ENCODE results near the gene KIT.

Gene KIT

GRCh38 chr4:54657551-54658251 is at the start of gene KIT:
TSS of gene KIT (plus strand) at chr4:54657957. CDS start at chr4:54658015, 58 bp downstream.
- TF ChIP-seq CTCF (IDR thresholded peaks at IDR 0.05; ENCODE audit: low read depth, low read length, missing control alignments) = no peak
- DNase-seq = peak; percentile 48
- in situ Hi-C loops (cut with HindIII; ENCODE audit: low pct_ligation_motif_present, low sequenced_read_pairs) = no loop called here
- Histone ChIP-seq H3K27ac (peak within 1 kb of the TSS; percentile 43), H3K36me3 (replicated peaks) (no peaks in the 10 kb centered on the region), H3K4me3 (ENCODE audit: low read depth, low read length) (peak within 1 kb of the TSS; percentile 70), H3K27me3 (replicated peaks) (no peaks in the 10 kb centered on the region)

- in situ Hi-C loops (cut with HindIII; ENCODE audit: low pct_ligation_motif_present, low sequenced_read_pairs) = no loop called here
- TF ChIP-seq CTCF (IDR thresholded peaks at IDR 0.05; ENCODE audit: low read depth, low read length, missing control alignments) = no peak
- no peak overlapping the region for H3K27ac ChIP-seq
- no peaks in the 10 kb centered on the region for H3K27me3 ChIP-seq (replicated peaks)
- no peak for DNase-seq
- H3K4me3 ChIP-seq (ENCODE audit: low read depth, low read length) = no peak overlapping the region
- H3K36me3 ChIP-seq (replicated peaks) = no peaks in the 10 kb centered on the region
Observed at GRCh38 chr4:54609310-54609709, 48.4 kb upstream of the KIT start.

GRCh38 chr4:54614149-54614548 is 43.6 kb upstream of the KIT start:
- Histone ChIP-seq H3K27ac (no peak overlapping the region), H3K27me3 (replicated peaks) (no peaks in the 10 kb centered on the region), H3K36me3 (replicated peaks) (no peaks in the 10 kb centered on the region), H3K4me3 (ENCODE audit: low read depth, low read length) (no peak overlapping the region)
- DNase-seq = no peak
- in situ Hi-C loops (cut with HindIII; ENCODE audit: low pct_ligation_motif_present, low sequenced_read_pairs) = no loop called here
- TF ChIP-seq CTCF (IDR thresholded peaks at IDR 0.05; ENCODE audit: low read depth, low read length, missing control alignments) = no peak

- in situ Hi-C loops (cut with HindIII; ENCODE audit: low pct_ligation_motif_present, low sequenced_read_pairs) = no loop called here
- Histone ChIP-seq H3K27me3 (replicated peaks) (no peaks in the 10 kb centered on the region), H3K36me3 (replicated peaks) (no peaks in the 10 kb centered on the region), H3K27ac (no peak overlapping the region), H3K4me3 (ENCODE audit: low read depth, low read length) (no peak overlapping the region)
- TF ChIP-seq CTCF (IDR thresholded peaks at IDR 0.05; ENCODE audit: low read depth, low read length, missing control alignments) = no peak
- no peak for DNase-seq
Observed at GRCh38 chr4:54620773-54621172, 37.0 kb upstream of the KIT start.

GRCh38 chr4:54625391-54625790 is 32.4 kb upstream of the KIT start:
- no peak for TF ChIP-seq CTCF (IDR thresholded peaks at IDR 0.05; ENCODE audit: low read depth, low read length, missing control alignments)
- in situ Hi-C loops (cut with HindIII; ENCODE audit: low pct_ligation_motif_present, low sequenced_read_pairs) = no loop called here
- DNase-seq = no peak
- no peak overlapping the region for H3K4me3 ChIP-seq (ENCODE audit: low read depth, low read length)
- no peaks in the 10 kb centered on the region for H3K27me3 ChIP-seq (replicated peaks)
- H3K27ac ChIP-seq = no peak overlapping the region
- H3K36me3 ChIP-seq (replicated peaks) = no peaks in the 10 kb centered on the region

- no peak for DNase-seq
- Histone ChIP-seq H3K27ac (no peak overlapping the region), H3K27me3 (replicated peaks) (no peaks in the 10 kb centered on the region), H3K4me3 (ENCODE audit: low read depth, low read length) (no peak overlapping the region), H3K36me3 (replicated peaks) (no peaks in the 10 kb centered on the region)
- TF ChIP-seq CTCF (IDR thresholded peaks at IDR 0.05; ENCODE audit: low read depth, low read length, missing control alignments) = no peak
- in situ Hi-C loops (cut with HindIII; ENCODE audit: low pct_ligation_motif_present, low sequenced_read_pairs) = no loop called here
Observed at GRCh38 chr4:54626113-54626512, 31.6 kb upstream of the KIT start.
